Measurements from ENCODE around the gene TNFRSF9. TPM values are rescaled to one million over a fixed set of nuclear protein-coding genes. Genes with fewer than 3 reads are reported as not detected.

The TNFRSF9 gene
- total and polyA plus RNA-seq, 9 of the 15 experiments (the other 6 are each of a cell fraction or from before 2014, with no cell fraction given): 0.04 to 0.29 (median 0.08) TPM; not detected in 1

- TF ChIP-seq ZBTB11 (CRISPR knock-in tag; IDR thresholded peaks at IDR 0.05): no peak
- 0 out of 4 replicates have a peak, but pooled peaks of 1 of the 2 experiments have one; percentile 15 for TF ChIP-seq HDAC1 (IDR thresholded peaks at IDR 0.05)
- 52% methylated on average over 2 of the region's 2 CpGs for WGBS (ENCODE audit: insufficient coverage, low coverage, missing lambda C conversion rate)
- Histone ChIP-seq H3K9ac (ENCODE audit: insufficient read depth in 1 of 2, low read depth in 2 of 2, low read length in 2 of 2) (no peak overlapping the region), H3K27ac (ENCODE audit: extremely low read depth, low read depth, low read length) (no peak overlapping the region), H3K9me3 (replicated peaks; ENCODE audit: control insufficient read depth, insufficient read depth, low read depth, low read length) (no peaks in the 10 kb centered on the region), H3K4me3 (no peak overlapping the region), H2AFZ (ENCODE audit: low read depth, low read length) (no peak overlapping the region), H3K9me1 (ENCODE audit: control insufficient read depth, insufficient read depth, low read length) (peaks cover 3% of the 10 kb centered on the region), H3K4me1 (replicated peaks in 1 of 2; ENCODE audit: control insufficient read depth in 2 of 2, insufficient read depth in 2 of 2, low read length in 2 of 2) (no peaks in the 10 kb centered on the region; a peak in 2 of 5 replicates), H3K27me3 (ENCODE audit: control insufficient read depth in 2 of 2, insufficient read depth in 2 of 2, low read length in 2 of 2) (no peaks in the 10 kb centered on the region), H4K20me1 (replicated peaks; ENCODE audit: control insufficient read depth, insufficient read depth, low read length) (no peaks in the 10 kb centered on the region), H3K79me2 (ENCODE audit: control insufficient read depth, insufficient read depth, low read length) (no peaks in the 10 kb centered on the region), H3K36me3 (ENCODE audit: control insufficient read depth, insufficient read depth, low read length) (peaks cover 23% of the 10 kb centered on the region; the same call in 2 of the 3 replicates), H3K4me2 (ENCODE audit: insufficient read depth, low read length) (no peak overlapping the region)
- in situ Hi-C loops (cut with MboI): no loop called here
- ChIA-PET CTCF (ENCODE audit: low intra/inter-chr PET ratio) (interaction anchor here (0.6 kb wide), 3 partner anchors 45 to 317 kb away, joined by 3 to 6 read pairs (median 3); no protein-coding TSS in a partner anchor), POLR2A (no interaction called here)
- intact Hi-C loops (cut with micrococcal nuclease): no loop called here
- DNase-seq (ENCODE audit: extremely low read depth in 1 of 4, low spot score in 3 of 4): no peak
- no TSS peak for BruUV-seq (replicated peaks)
- no peak for FAIRE-seq
- no peak for ATAC-seq
These were observed 49.3 kb upstream of the TNFRSF9 start for GRCh38 chr1:7989762-7990428.

Measured in K562 (cell line).